GM21786 (cell line): ENCODE results near the gene TMEM131L.
A peak's percentile ranks its signal among the peaks of the same experiment; 100 is the strongest.
"Not testable (repeated sequence)": the region's sequence is repeated elsewhere in the genome, so short reads cannot be mapped to it uniquely, and the experiment has no call there.

Source experiments
- ATAC-seq: cut with Tn5 transposase; IDR thresholded peaks from one replicate; pipeline ENCODE4 v1.9.1; 2021; ENCODE audit not compliant: unreplicated experiment

The TMEM131L gene

GRCh38 chr4:153572609-153573008, 106.4 kb downstream of the TMEM131L start:
- no peak for ATAC-seq

GRCh38 chr4:153573221-153573620, 107.1 kb downstream of the TMEM131L start:
- ATAC-seq: no peak

- ATAC-seq: peak; percentile 60
Measured at GRCh38 chr4:153573881-153574802, 108.0 kb downstream of the TMEM131L start.

- no peak for ATAC-seq
Measured at GRCh38 chr4:153576443-153576774, 110.2 kb downstream of the TMEM131L start.

- ATAC-seq: no peak
Measured at GRCh38 chr4:153577053-153577452, 110.9 kb downstream of the TMEM131L start.

GRCh38 chr4:153579410-153579809, 113.2 kb downstream of the TMEM131L start:
- no peak for ATAC-seq

- peak; percentile 67 for ATAC-seq
Measured at GRCh38 chr4:153579872-153580271, 113.7 kb downstream of the TMEM131L start.

GRCh38 chr4:153582954-153583702, 117.0 kb downstream of the TMEM131L start:
- ATAC-seq: no peak

GRCh38 chr4:153585026-153585425, 118.9 kb downstream of the TMEM131L start:
- no peak for ATAC-seq

GRCh38 chr4:153589703-153590595, 123.8 kb downstream of the TMEM131L start:
- no peak for ATAC-seq

GRCh38 chr4:153591441-153591840, 125.3 kb downstream of the TMEM131L start:
- no peak for ATAC-seq

- no peak for ATAC-seq
Measured at GRCh38 chr4:153592064-153592463, 125.9 kb downstream of the TMEM131L start.

- no peak for ATAC-seq
Measured at GRCh38 chr4:153593161-153593560, 127.0 kb downstream of the TMEM131L start.

GRCh38 chr4:153594210-153594609, 128.1 kb downstream of the TMEM131L start:
- no peak for ATAC-seq

- no peak for ATAC-seq
Measured at GRCh38 chr4:153595894-153596601, 129.9 kb downstream of the TMEM131L start.

GRCh38 chr4:153602758-153603157, 136.6 kb downstream of the TMEM131L start:
- ATAC-seq: no peak

GRCh38 chr4:153603258-153603657, 137.1 kb downstream of the TMEM131L start:
- no peak for ATAC-seq

- no peak for ATAC-seq
Measured at GRCh38 chr4:153603835-153604234, 137.7 kb downstream of the TMEM131L start.

- not testable (repeated sequence) for ATAC-seq
Measured at GRCh38 chr4:153609070-153609469, 142.9 kb downstream of the TMEM131L start.

GRCh38 chr4:153610623-153611376, 144.6 kb downstream of the TMEM131L start:
- no peak for ATAC-seq
